ENCODE data around the gene PPY. TPM values are rescaled to one million over a fixed set of nuclear protein-coding genes. Genes with fewer than 3 reads are reported as not detected.
"Not testable (repeated sequence)": the region's sequence is repeated elsewhere in the genome, so short reads cannot be mapped to it uniquely, and the experiment has no call there.

The PPY gene
- total RNA-seq, 1 donor from 2014 or later, result not detected

GRCh38 chr17:43905985-43906852 lies 36.1 kb downstream of the PPY start:
- peak; percentile 94 for DNase-seq (ENCODE audit: low spot score)

GRCh38 chr17:43905400-43905984 lies 36.8 kb downstream of the PPY start:
- DNase-seq (ENCODE audit: low spot score), result no peak

GRCh38 chr17:43901861-43902589 lies 40.3 kb downstream of the PPY start:
- DNase-seq (ENCODE audit: low spot score), result no peak

GRCh38 chr17:43900858-43901754 lies 41.2 kb downstream of the PPY start:
- no peak for DNase-seq (ENCODE audit: low spot score)

- DNase-seq (ENCODE audit: low spot score), result peak; percentile 89
Observed at GRCh38 chr17:43900183-43900857, 42.0 kb downstream of the PPY start.

GRCh38 chr17:43898446-43898845 lies 43.8 kb downstream of the PPY start:
- DNase-seq (ENCODE audit: low spot score), result no peak

- DNase-seq (ENCODE audit: low spot score), result peak; percentile 57
Observed at GRCh38 chr17:43897831-43898230, 44.4 kb downstream of the PPY start.

- not testable (repeated sequence) for DNase-seq (ENCODE audit: low spot score)
Observed at GRCh38 chr17:43894494-43894893, 47.8 kb downstream of the PPY start.

- DNase-seq (ENCODE audit: low spot score), result no peak
Observed at GRCh38 chr17:43892647-43892952, 49.7 kb downstream of the PPY start.

- no peak for DNase-seq (ENCODE audit: low spot score)
Observed at GRCh38 chr17:43891851-43892646, 50.2 kb downstream of the PPY start.

Other genes with a start within 250 kb of the PPY start
- gene SOST, start 183.7 kb downstream of the PPY start, total RNA-seq (ENCODE audit: insufficient read depth, low replicate concordance), result 0.96 TPM
- gene DUSP3, start 163.5 kb downstream of the PPY start, total RNA-seq (ENCODE audit: insufficient read depth, low replicate concordance), result 57.5 TPM
- 1.4 TPM for gene CFAP97D1, start 162.0 kb downstream of the PPY start, total RNA-seq (ENCODE audit: insufficient read depth, low replicate concordance)
- 11.6 TPM for gene MPP3, start 109.3 kb downstream of the PPY start, total RNA-seq (ENCODE audit: insufficient read depth, low replicate concordance)
- gene CD300LG, start 95.3 kb downstream of the PPY start, total RNA-seq (ENCODE audit: insufficient read depth, low replicate concordance), result not detected
- 5.5 TPM for gene MPP2, start 34.9 kb downstream of the PPY start, total RNA-seq (ENCODE audit: insufficient read depth, low replicate concordance)
- not detected for gene PYY, start 11.5 kb upstream of the PPY start, total RNA-seq (ENCODE audit: insufficient read depth, low replicate concordance)
- gene NAGS, start 62.1 kb upstream of the PPY start, total RNA-seq (ENCODE audit: insufficient read depth, low replicate concordance), result 0.48 TPM
- gene TMEM101, start 72.5 kb upstream of the PPY start, total RNA-seq (ENCODE audit: insufficient read depth, low replicate concordance), result 47.2 TPM
- gene LSM12, start 124.2 kb upstream of the PPY start, total RNA-seq (ENCODE audit: insufficient read depth, low replicate concordance), result 27.2 TPM
- 3.6 TPM for gene G6PC3, start 128.3 kb upstream of the PPY start, total RNA-seq (ENCODE audit: insufficient read depth, low replicate concordance)
- gene HDAC5, start 181.2 kb upstream of the PPY start, total RNA-seq (ENCODE audit: insufficient read depth, low replicate concordance), result 26.7 TPM
- gene HROB, start 199.5 kb upstream of the PPY start, total RNA-seq (ENCODE audit: insufficient read depth, low replicate concordance), result 2.6 TPM
- not detected for gene ASB16, start 228.2 kb upstream of the PPY start, total RNA-seq (ENCODE audit: insufficient read depth, low replicate concordance)
- gene TMUB2, start 244.5 kb upstream of the PPY start, total RNA-seq (ENCODE audit: insufficient read depth, low replicate concordance), result 24.6 TPM

Measured in umbilical cord (tissue), 2 donors.